Upper lobe of right lung (tissue), 1 donor: ENCODE results near the gene NIPAL3. TPM values are rescaled to one million over a fixed set of nuclear protein-coding genes. Genes with fewer than 3 reads are reported as not detected.
"Not testable (repeated sequence)": the region's sequence is repeated elsewhere in the genome, so short reads cannot be mapped to it uniquely, and the experiment has no call there.

Experiments used
- ATAC-seq: fragments of 200-7000 bp; cut with Tn5 transposase; one replicate; pipeline ENCODE4 v1.9.1; 2020; ENCODE audit warnings: mild to moderate bottlenecking, moderate library complexity
- DNase-seq: peaks from one replicate; pipeline ENCODE4 v3.0.0-alpha.2; 2020
- H3K27ac ChIP-seq: fragments of 200-600 bp; one replicate; pipeline ENCODE4 v1.8.0; 2022
- H3K27me3 ChIP-seq: fragments of 200-600 bp; one replicate; pipeline ENCODE4 v1.8.0; 2022; ENCODE audit warnings: mild to moderate bottlenecking
- H3K36me3 ChIP-seq: fragments of 200-600 bp; one replicate; pipeline ENCODE4 v1.8.0; 2022
- H3K4me1 ChIP-seq: fragments of 200-600 bp; one replicate; pipeline ENCODE4 v1.8.0; 2022
- H3K4me3 ChIP-seq: fragments of 200-600 bp; one replicate; pipeline ENCODE4 v1.8.0; 2022; ENCODE audit warnings: mild to moderate bottlenecking
- H3K9me3 ChIP-seq: fragments of 200-600 bp; one replicate; pipeline ENCODE4 v1.8.0; 2022
- CTCF ChIP-seq: fragments of 200-600 bp; IDR thresholded peaks from one replicate; pipeline ENCODE4 v1.8.0; 2022; ENCODE audit warnings: antibody characterized with exemption
- intact Hi-C: fragments of 100-400 bp; cut with DNase I; formaldehyde crosslinking; loops from one replicate; pipeline ENCODE4 v1.11.0; 2022
- total RNA-seq: library from RNA; stranded (reverse); fragmentation: NEBNext Ultra II Directional; extraction: Animal tissue kit (Norgen Biotek cat#: 25700); gene quantifications from one replicate; pipeline ENCODE4 v1.2.1, GENCODE V29; 2021
- donor health status: DM: no; HTN: yes; CAD: no; lungs with severe emphysema.

NIPAL3 gene
- total RNA-seq, 1 donor from 2014 or later, result 37.8 TPM

- H3K27ac ChIP-seq, result peak overlapping the region; percentile 55
- ATAC-seq, result peak; percentile 21
These were observed 66.4 kb downstream of the NIPAL3 start for GRCh38 chr1:24481843-24482610.

GRCh38 chr1:24483441-24483840, 67.8 kb downstream of the NIPAL3 start:
- no peak overlapping the region for H3K27ac ChIP-seq
- intact Hi-C loops, result no loop called here
- no peak for DNase-seq
- TF ChIP-seq CTCF, result no peak
- no peaks in the 10 kb centered on the region for H3K9me3 ChIP-seq
- no peaks in the 10 kb centered on the region for H3K27me3 ChIP-seq
- ATAC-seq, result no peak
- no peak overlapping the region for H3K4me3 ChIP-seq
- H3K36me3 ChIP-seq, result no peaks in the 10 kb centered on the region
- peaks cover 7% of the 10 kb centered on the region for H3K4me1 ChIP-seq

More at GRCh38 chr1:24481843-24482610, 66.4 kb downstream of the NIPAL3 start:
- no peak for DNase-seq
- no peaks in the 10 kb centered on the region for H3K27me3 ChIP-seq
- TF ChIP-seq CTCF, result no peak
- intact Hi-C loops, result no loop called here
- H3K36me3 ChIP-seq, result no peaks in the 10 kb centered on the region
- H3K9me3 ChIP-seq, result no peaks in the 10 kb centered on the region
- H3K4me1 ChIP-seq, result peaks cover 7% of the 10 kb centered on the region
- H3K4me3 ChIP-seq, result no peak overlapping the region

GRCh38 chr1:24484199-24484598, 68.6 kb downstream of the NIPAL3 start:
- H3K9me3 ChIP-seq, result no peaks in the 10 kb centered on the region
- no peaks in the 10 kb centered on the region for H3K36me3 ChIP-seq
- ATAC-seq, result no peak
- no peaks in the 10 kb centered on the region for H3K27me3 ChIP-seq
- TF ChIP-seq CTCF, result no peak
- intact Hi-C loops, result no loop called here
- no peak for DNase-seq
- H3K4me1 ChIP-seq, result peaks cover 7% of the 10 kb centered on the region
- no peak overlapping the region for H3K4me3 ChIP-seq
- no peak overlapping the region for H3K27ac ChIP-seq

GRCh38 chr1:24486331-24487065, 70.9 kb downstream of the NIPAL3 start:
- Histone ChIP-seq H3K4me3 (no peak overlapping the region), H3K27ac (no peak overlapping the region), H3K27me3 (no peaks in the 10 kb centered on the region), H3K9me3 (no peaks in the 10 kb centered on the region), H3K4me1 (peaks cover 3% of the 10 kb centered on the region), H3K36me3 (no peaks in the 10 kb centered on the region)
- DNase-seq (no peak), ATAC-seq (no peak)
- TF ChIP-seq CTCF, result no peak
- intact Hi-C loops, result no loop called here

GRCh38 chr1:24487455-24487854, 71.9 kb downstream of the NIPAL3 start:
- H3K27ac ChIP-seq, result no peak overlapping the region
- H3K27me3 ChIP-seq, result no peaks in the 10 kb centered on the region
- no peaks in the 10 kb centered on the region for H3K4me1 ChIP-seq
- no peaks in the 10 kb centered on the region for H3K9me3 ChIP-seq
- no peaks in the 10 kb centered on the region for H3K36me3 ChIP-seq
- DNase-seq (no peak), ATAC-seq (no peak)
- no peak overlapping the region for H3K4me3 ChIP-seq
- TF ChIP-seq CTCF, result no peak
- intact Hi-C loops, result no loop called here

GRCh38 chr1:24488159-24488558, 72.6 kb downstream of the NIPAL3 start:
- DNase-seq, H3K36me3 ChIP-seq, H3K9me3 ChIP-seq, ATAC-seq, H3K4me3 ChIP-seq, H3K27me3 ChIP-seq, intact Hi-C loops, H3K27ac ChIP-seq, H3K4me1 ChIP-seq: not testable (repeated sequence)
